Activated CD4-positive, alpha-beta T cell treated with anti-CD3 and anti-CD28 coated beads for 24 hours (primary cell): ENCODE results near the gene RNF146.
"Not testable (repeated sequence)": the region's sequence is repeated elsewhere in the genome, so short reads cannot be mapped to it uniquely, and the experiment has no call there.

ENCODE experiments used
- DNase-seq, 2 donors: peaks; one replicate each; pipeline ENCODE4 v3.0.0-alpha.2; 2020; ENCODE audit warnings: low read depth in 2 of 2

The RNF146 gene, protein sequence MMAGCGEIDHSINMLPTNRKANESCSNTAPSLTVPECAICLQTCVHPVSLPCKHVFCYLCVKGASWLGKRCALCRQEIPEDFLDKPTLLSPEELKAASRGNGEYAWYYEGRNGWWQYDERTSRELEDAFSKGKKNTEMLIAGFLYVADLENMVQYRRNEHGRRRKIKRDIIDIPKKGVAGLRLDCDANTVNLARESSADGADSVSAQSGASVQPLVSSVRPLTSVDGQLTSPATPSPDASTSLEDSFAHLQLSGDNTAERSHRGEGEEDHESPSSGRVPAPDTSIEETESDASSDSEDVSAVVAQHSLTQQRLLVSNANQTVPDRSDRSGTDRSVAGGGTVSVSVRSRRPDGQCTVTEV

DNA sequence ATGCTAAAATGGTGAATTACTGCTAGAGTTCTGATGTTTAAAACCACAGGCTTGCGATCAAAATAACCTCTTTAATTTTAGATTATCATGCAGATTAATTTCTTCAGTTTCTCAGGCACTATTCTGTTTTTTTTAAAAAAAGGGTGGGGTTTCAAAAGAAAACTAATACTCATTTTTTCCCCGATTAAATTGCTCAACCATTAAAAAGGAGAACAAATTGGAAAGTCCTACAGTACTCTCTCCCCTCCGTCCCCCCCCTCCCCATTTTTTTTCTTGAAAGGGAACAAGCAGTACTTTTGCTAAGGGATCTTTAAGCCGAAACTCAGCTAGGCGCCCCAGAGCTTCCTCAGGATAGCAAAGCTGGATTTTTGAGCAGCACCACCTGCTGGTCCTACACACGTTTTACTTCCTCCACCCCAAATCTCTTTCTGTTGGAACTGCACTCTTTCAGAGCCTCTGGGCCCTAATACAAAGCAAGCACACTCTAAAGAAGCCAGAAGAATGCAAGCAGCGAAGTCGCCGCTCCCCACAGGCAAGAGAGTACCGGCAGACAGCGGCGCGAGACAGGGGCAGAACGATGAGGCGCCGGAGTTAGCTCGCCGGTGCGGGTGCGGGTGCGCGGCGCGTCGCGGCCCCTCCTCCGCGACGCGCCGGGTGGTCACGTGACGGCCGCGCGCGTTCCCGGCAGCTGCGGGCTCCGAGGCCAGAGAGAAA, at the start of gene RNF146:
Gene RNF146 (plus strand): TSS at position 687 of the 714 bp plus-strand sequence. CDS start 13,475 bp downstream, outside the sequence.
- peak; percentile 48 to 50 for DNase-seq

DNA sequence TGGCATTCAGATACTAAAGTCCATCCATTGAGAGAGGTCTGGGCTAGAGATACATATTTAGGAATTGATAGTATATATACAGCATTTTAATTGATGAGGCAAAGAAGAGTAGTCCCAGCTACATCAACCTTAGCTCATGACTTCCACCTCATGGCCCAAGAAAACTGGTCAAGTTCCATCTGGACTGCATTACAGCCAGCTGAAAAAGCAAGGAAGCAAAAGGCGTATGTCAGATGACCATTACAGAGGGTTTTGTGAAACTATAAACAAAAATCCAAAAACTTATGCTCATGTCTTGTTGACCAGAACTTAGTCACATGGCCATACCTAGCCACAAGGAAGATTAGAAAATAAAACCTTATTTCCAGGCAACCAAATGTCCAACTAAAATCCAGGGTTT, 46.8 kb upstream of the RNF146 start:
- DNase-seq = no peak

DNA sequence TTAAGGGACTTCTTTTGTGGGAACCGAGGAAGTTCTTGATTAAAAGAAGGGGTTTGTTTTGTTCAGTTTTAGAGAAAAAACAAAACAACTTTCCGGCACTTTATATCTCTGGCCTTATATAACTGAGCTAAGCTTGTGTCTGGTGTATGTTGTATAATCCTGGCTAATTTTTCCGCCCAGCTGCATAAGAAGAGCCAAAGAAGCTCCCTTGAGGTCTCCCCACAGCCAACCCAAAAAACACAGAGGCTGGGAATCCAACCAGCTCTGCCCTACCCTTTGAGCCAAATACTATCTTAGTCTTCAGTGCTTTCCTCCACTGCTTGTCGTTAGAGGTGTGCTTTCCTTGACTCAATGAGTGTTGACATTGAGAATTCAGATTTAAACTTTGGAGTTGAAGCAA, 45.5 kb upstream of the RNF146 start:
- DNase-seq = no peak

DNA sequence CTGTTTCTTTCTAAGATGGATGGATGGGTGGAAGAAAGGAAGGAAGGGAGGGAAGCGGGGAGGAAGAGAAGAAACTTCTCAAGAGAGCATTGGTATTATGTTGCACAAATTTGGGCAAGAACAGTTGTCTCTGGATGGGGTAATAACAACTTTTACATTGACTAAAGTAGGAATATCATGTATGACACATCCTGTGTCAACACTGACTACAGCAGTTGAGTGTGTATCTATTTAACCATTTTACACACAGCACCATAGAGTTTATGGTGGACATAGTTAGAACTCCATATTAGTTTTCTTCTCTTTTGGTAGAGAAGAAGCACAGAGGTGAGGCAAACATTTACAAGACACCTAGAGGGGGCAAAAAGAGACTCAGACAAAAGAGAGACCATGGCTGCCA, 44.2 kb upstream of the RNF146 start:
- no peak for DNase-seq

DNA sequence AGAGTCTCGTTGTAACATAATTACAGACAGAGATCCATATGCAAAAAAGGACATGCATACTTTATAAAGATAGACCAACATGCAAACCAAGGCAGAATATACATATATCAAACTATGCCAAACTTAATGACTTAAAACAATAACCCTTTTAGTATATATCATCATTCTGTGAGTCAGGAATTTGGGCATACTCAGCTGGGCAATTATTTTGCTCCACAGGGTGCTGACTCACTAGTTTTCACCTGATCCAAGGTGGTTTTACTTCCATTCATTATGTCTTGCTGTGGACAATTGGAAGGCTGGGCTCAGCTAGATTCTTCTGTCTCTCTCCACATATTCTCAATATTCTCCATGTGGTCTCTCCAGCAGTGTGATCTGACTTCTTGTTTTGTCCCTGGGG, 41.2 kb upstream of the RNF146 start:
- no peak for DNase-seq

DNA sequence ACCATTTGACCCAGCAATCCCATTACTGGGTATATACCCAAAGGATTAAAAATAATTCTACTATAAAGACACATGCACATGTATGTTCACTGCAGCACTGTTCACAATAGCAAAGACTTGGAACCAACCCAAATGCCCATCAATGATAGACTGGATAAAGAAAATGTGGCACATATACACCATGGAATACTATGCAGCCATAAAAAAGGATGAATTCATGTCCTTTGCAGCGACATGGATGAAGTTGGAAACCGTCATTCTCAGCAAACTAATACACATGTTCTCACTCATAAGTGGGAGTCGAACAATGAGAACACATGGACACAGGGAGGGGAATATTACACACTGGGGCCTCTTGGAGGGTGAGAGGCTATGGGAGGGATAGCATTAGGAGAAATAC, 32.8 kb upstream of the RNF146 start:
- DNase-seq = not testable (repeated sequence)

DNA sequence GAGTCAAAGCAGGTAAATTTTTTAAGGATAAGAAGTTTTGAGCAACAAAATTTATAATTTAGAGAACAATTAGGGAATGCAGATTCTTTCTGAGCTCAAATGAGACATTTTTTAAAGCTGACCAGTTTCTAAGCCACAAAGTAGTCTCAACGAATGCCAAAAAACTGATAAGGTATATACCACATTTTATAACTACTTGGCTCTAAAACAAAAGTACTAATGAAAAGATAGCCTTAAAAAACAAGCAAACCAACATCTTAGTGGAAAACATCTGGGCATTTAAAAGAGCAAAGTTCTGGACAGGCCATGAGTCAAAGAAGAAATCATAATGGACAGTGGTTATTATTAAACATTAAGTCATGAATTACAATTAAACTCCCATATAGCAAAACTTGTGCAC, 23.2 kb upstream of the RNF146 start:
- no peak for DNase-seq

DNA sequence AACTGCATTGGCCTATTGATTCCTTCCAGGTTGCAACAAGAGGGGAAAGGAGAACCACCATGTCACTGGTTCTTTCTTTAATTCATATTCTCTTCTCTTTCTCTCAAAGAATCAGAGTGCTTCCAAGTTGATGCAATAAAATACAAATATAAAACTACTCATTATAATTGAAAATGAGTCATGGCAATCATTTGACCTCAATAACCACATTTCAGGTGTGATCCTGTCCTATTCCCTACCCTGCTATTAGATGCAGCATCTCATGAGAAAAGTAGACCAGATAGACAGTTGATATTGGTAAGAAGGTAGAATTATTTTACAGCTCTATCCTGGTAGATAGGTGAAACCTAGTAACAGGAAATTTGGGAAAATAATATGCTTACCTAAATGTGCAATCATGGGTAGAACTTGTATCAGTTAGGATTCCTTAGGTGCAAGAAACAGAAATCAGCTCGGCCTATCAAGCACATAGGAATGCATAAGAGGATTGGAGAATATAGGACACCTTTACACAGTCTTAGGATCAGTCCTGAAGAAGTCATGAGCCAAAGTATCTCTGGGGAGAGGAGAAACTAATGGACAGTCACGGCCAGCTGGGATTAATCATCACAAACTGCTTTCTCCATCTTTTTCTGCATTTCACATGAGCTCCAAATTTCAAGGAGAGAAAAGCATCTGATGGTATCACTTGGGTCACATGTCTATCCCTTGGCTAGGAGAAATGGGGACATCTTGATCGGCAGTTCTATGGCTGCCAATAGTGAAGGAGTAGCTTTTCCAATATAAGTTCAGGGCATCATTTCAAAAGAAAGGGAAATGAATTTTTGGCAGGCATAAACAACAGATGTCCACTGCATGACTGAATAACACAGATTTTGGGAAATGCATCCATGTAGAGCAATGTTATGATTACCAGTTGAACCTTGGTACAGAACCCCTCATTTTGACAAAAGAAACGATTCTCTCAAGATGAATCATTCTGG, 19.3 kb upstream of the RNF146 start:
- no peak for DNase-seq

DNA sequence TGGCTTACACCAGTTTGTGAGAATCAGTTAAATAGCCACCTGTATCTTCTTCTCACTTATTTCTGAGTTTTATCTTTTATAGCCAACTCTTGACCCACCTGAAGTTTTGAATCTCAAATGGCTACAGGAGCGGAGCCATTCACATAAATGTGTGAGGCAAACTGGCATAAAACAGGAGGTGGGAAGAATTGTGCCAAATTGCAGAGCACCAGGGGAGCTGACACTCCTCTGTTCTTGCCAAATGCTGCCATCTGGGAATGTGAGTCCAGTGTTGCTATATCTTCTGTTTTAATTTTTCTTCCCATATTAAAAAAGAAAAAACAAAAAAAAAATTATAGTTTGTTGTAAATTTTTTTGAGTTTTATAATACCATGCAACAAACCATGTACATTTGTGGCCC, 17.0 kb upstream of the RNF146 start:
- no peak for DNase-seq

DNA sequence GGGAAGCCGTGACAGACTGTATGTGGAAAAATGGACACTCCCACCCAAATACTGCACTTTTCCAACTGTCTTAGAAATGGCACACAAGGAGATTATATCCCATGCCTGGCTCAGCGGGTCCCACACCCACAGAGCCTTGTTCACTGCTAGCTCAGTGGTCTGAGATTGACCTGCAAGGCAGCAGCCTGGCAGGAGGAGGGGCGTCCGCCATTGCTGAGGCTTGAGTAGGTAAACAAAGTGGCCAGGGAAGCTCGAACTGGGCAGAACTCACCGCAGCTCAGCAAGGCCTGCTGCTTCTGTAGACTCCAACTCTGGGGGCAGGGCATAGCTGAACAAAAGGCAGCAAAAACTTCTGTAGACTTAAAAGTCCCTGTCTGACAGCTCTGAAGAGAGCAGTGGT, 11.4 kb upstream of the RNF146 start:
- no peak for DNase-seq

DNA sequence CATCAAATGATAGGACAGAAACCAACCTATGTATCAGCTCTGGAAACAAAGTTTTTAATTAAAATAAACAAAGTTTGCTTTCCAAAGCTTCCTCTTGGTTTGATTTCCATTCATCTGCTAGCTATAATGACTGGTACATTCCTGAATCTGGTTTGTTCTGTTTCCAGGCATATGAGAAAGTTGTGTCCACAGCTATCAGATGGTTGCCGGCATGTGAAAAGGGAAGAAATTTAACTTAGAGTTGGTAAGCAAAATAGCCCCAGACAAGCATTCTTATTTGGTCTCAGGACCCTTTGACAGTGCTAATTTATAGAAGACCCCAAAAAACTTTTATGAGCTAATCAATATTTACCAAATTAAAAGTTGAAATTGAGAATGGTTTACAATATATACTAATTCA, 3.8 kb upstream of the RNF146 start:
- DNase-seq = no peak

DNA sequence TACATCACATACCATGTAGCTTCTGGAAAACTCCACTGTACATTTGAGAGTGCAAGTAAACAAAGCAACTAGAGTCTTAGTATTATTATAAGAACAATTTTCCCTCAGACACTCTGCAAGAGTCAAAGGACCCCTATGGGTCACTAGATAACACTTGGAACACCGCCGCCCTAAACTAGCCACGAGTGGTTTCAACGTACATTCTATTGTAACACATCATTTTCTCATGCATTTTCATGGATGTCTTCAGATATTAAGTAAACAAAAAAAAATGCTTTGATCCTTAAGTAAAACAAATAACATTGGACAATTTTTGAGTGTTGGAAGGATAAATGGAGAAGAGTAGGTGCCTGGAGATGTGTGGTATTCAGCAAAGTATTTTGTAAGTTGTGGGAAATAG, 3.2 kb upstream of the RNF146 start:
- no peak for DNase-seq

DNA sequence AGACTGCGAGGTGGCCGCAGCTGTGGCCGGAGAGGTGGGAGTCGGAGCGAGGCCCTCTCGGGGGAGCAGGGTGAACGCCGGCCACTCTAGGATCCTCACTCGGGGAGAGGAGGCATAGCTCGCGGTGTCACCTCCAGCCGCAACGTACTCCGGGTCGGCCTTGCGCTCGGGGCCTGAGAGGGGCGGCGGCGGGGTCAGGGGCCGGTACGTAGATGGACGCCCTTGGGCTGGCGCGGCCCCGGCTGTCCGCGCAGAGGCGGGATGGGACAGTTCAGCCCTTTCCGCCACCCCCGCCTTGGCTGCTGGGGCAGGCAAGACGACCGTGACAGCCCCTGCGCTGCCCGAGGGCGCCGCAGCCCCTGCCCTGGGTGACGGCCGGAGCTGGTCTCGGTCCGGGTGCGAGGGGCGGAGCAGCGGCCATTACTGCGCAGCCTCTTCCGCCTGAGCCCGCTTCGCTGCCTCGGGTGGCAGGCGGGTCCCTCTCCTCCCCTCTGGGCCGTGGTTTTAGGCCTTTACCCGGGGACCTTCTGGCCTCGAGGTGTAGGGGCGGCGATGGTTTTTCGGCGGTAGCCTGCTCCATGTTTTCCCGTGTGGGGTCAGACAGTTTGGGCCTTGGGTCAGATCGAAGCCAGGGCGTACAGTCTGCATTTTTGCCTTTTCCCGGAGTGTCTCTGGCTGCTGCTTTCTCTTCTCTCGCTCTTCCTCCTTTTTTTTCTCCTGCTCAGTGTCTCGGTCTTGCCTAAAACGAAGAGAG, 405 bp downstream of the RNF146 start:
- peak; percentile 12 to 40 for DNase-seq

DNA sequence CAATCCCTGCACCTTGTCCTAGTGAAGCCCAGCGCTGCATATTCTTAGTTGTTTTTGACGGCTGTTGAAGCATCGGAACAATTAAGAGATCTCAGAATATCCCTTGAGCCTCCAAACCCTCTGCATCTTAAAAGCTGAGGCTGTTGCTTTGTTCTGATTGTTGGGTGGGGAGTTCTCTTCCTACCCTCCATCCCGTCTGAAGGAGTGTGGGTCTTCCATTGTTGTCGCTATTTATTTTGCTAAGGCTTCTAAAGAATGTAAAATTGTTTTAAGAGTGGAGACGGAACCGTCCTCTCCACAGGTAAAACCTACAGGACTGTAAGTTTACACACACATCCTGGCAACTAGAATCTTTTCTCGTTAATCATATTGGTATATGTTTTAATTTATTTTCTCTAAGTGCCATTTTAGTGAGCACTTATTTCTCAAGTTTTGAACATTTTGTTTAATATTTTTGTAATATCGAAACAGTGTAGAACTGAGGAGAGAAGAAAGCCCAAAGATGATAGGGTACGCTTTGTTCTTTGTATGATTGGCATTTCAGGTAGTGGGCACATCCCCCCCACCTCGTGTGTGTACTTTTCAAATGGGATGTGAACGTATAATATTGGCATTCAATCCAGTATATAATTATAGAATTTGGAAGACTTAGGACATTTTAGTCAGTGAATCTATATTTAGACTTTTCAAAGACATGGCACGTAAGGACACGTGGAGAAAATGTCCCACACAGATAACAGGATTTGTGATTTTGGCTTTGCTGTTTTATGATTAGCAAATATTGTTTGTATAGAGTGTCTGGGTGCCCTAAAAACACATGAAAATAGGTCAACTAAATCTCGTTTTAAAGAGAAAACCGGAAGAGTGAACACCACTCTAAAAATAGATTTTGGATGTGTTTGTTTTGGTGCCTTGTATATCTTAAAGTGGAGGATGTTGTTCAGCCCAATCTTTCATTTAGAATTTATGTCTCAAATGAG, 1.3 kb downstream of the RNF146 start:
- DNase-seq = no peak

DNA sequence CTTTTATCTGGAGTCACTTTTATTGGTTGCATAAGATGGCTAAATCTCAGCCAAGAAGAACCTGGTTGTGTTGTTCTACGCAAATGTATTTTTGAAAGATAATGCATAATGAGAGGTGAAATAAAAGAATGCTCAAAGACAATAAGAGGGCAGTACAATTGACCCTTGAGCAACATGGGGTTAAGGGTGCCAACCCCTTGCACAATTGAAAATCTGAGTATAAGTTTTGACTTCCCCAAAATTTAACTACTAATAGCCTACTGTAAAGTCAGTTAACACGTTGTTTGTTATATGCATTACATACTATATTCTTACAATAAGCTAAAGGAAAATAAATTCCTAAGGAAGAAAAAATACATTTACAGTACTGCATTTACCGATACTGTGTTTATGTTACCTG, 5.9 kb downstream of the RNF146 start:
- DNase-seq = no peak

DNA sequence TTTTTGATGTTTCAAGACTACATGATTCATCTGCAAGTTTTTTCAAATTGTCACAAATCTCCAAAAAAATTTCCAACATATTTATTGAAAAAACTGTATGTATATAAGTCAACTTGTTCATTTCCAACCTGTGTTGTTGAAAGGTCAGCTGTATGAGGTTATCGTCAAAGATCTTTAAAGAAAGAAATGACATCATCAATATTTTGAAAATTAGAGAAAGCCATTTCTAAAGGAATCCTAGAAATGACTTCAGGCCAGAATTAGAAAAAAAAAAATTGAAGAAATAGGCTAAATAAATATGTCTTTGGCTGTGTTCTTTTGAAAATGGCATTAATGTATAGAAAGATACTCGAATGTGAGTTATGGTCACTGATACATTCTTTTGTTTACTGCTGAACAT, 6.8 kb downstream of the RNF146 start:
- DNase-seq = no peak

DNA sequence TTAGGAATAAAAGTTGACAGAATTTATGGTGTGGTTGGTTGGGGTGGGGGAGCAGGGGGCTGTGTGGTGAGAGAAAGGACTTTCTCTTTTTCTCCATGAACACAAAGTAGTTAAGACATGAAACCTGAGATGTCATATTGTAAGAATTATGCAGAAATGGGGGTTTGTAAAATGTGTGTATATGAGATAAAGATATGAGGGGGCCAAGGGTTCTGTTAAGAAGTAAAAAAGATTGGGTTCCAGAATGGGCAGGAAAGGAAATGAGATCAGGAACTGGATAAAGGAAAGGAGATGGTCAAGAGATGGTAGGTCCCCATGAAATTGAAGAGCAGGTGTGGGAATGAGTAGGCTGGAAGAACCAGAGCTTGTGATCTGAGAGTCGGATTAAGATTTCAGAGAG, 9.7 kb downstream of the RNF146 start:
- DNase-seq = no peak

DNA sequence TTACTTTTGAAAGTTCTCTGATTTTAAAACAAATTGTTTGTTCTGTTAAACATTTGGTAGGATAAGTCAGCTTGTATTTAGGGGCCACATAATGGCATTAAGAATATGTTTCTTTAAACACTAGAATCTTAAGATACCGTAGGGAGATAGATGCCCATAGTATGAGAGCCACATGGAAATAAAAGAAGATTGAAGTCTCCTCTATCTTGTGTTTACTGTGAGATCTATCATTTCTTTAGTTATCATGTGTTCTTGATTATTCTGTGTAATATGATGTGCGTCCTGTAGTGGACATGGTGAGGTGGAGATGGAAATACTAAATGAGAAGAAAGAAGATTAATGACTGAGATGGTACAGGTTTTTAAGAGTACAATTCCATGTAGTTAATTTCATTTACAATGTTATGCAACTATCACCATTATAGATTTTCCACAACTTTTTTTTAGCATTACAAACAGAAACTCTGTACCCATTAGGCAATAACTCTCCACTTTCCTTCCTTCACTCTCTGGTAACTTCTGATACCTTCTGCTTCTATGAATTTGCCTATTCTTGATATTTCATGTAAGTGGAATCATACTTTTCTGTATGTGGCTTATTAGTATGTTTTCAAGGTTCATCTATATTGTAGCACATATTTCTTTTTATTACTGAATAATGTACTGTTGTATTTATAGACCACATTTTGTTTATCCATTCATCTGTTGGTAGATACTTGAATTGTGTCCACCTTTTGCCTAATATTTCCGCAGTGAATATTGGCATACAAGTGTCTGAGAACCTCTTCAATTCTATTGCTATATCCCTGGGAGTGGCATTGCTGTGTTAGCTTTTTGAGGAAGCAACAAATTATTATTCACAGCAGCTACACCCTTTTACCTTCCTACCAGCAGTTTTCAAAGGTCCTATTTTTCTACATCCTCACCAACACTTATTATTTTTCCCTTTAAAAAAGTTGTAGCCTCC, 11.5 kb downstream of the RNF146 start:
- no peak for DNase-seq

DNA sequence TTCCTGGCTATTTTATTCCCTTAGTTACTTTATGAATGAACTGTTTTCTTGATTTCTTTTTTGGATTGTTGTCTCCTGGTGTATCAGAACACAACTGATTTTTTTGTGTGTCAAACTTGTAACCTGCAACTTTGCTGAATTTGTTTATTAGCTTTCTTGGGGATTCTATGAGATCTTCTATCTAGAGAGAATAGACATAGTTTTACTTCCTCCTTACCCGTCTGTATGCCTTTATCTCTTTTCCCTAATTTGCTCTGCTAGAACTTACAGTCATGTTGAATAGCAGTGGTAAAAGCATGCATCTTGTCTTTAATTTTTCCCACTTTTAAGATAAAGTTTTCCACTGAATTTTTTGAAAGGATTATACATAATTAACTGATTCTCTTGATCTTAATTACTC, 13.2 kb downstream of the RNF146 start:
- DNase-seq = no peak
